Astrocyte of the spinal cord (primary cell): ENCODE data around the gene WFIKKN1.
A peak's percentile ranks its signal among the peaks of the same experiment; 100 is the strongest.

ENCODE experiments used
- DNase-seq: peaks from one replicate; pipeline ENCODE4 v3.0.0; 2011; ENCODE audit warnings: low read depth, low spot score
- H3K4me3 ChIP-seq: 2 replicates; pipeline ENCODE4 v1.5.1; 2011; ENCODE audit warnings: low read depth, mild to moderate bottlenecking, low read length, moderate library complexity
- in situ Hi-C: cut with HindIII; loops from 2 replicates; pipeline ENCODE4 v1.10.0; 2017; ENCODE audit warnings: low sequenced_read_pairs
- TF ChIP-seq, protein P1 (sequence below): IDR thresholded peaks from 2 replicates; pipeline ENCODE4 v1.5.1; 2012; ENCODE audit warnings: low read depth, mild to moderate bottlenecking, low read length, inconsistent platforms

Gene WFIKKN1

GRCh38 chr16:590815-591200 is 40.0 kb upstream of the WFIKKN1 start:
- TF ChIP-seq, protein P1, sequence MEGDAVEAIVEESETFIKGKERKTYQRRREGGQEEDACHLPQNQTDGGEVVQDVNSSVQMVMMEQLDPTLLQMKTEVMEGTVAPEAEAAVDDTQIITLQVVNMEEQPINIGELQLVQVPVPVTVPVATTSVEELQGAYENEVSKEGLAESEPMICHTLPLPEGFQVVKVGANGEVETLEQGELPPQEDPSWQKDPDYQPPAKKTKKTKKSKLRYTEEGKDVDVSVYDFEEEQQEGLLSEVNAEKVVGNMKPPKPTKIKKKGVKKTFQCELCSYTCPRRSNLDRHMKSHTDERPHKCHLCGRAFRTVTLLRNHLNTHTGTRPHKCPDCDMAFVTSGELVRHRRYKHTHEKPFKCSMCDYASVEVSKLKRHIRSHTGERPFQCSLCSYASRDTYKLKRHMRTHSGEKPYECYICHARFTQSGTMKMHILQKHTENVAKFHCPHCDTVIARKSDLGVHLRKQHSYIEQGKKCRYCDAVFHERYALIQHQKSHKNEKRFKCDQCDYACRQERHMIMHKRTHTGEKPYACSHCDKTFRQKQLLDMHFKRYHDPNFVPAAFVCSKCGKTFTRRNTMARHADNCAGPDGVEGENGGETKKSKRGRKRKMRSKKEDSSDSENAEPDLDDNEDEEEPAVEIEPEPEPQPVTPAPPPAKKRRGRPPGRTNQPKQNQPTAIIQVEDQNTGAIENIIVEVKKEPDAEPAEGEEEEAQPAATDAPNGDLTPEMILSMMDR, result no peak
- no peak for DNase-seq
- in situ Hi-C loops, result no loop called here
- peak overlapping the region; percentile 81 for H3K4me3 ChIP-seq

DNA sequence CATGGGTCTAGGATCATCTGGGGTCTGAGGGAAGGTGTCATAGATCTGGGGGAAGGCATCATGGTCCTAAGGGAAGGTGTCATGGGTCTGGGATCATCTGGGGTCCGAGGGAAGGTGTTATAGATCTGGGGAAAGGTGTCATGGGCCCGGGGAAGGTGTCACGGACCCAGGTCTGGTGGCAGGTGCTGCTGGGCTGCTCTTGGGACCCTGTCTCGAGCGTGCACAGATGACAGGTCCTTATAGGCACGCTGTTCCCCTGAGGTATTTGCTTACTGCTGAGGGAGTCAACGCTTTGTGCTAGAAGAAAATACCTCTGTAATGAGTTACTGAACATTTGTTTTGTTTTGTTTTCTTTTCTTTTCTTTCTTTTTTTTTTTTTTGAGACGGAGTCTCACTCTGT is 39.6 kb upstream of the WFIKKN1 start:
- H3K4me3 ChIP-seq, result peak overlapping the region; percentile 81
- in situ Hi-C loops, result no loop called here
- TF ChIP-seq, protein P1, result no peak
- DNase-seq, result no peak

DNA sequence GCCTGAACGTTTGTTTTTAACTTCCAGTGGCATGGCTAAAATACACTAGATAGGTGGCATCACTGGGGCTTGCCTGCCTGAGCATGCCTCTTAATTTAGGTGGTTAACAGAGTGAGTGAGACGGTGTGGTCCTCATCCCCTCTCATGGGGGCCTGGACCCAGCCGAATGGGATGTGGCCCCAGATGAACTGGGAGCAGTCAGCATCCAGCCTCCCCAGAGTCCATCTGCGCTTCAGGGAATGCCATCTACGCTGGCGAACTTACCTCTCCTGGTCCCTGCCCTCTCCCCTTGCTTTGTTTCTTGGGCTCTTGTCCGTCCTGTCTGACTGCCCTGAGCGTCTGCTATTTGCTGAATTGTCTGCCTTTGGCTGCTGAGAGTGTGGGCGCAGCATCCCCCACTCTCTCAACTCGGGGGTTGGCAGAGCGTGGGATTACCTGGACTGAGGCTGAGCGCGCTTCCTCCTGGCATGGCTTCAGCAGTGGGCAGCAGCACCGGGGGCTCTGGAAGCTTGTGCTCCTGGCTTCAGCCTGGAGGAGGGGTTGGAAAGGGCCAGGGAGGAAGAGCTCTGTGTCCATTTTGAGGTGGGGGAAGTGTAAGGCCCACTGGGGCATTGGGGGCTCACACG is 38.8 kb upstream of the WFIKKN1 start:
- TF ChIP-seq, protein P1, result no peak
- in situ Hi-C loops, result no loop called here
- DNase-seq, result no peak

DNA sequence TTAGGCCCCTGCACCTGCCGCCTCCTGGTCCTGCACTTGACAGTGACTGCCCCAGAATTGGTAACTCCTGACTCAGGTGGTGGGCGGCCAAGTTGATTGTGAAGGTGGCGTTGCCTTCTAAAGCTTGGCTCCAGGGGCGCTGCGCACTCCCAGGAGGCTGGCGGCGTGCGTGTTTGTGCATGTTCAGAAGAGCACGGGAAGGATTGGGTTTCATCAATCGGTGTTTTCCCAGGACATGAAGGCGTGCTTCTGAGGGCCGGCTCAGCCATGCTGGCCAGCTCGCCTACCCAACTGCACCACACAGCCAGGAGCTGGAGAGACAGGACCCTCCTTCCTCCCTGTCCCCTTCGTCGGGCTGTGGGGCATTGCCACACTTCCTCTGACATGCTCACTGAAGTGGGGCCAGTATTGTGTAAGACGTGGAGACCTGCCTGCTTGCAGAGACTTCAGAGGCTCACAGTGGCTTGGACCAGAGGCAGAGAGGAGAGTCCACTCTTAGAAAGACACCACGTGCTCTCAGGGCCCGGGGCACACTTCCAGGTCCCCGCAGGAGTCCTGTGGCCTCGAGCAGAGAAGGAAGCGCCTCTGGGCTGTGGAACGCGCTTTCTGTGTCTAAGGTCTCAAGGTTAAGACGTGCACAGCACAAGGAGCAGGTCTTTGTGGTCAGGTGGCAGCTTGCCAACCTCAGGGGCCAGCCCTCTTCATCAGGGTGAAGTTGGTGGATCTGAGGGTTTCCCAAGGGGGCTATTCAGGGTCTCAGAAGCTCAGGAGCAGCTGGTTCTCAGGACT is 38.1 kb upstream of the WFIKKN1 start:
- in situ Hi-C loops, result no loop called here
- no peak for DNase-seq
- TF ChIP-seq, protein P1, result no peak
- no peak overlapping the region for H3K4me3 ChIP-seq

More for the DNA sequence above, 38.8 kb upstream of the WFIKKN1 start:
- no peak overlapping the region for H3K4me3 ChIP-seq

DNA sequence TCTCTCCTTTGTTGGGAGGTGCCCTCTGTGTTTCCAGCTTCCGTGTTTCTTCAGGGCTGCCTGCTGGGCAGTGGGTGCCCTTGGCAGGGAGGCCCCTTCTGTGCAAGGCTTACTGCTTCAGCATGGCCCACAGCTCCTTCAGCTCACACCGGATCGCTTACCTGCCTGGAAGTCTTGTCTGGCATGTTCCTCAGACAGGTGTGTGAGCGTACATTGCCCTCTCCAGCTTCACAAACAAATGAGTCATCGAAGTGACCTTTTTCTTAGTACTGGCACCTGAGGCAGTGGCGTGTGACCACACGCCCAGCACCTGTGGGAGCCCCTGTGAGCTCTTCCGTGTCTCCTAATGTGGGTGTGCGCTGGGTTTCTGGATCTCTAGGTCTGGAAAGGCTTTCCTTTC is 37.4 kb upstream of the WFIKKN1 start:
- no peak overlapping the region for H3K4me3 ChIP-seq
- TF ChIP-seq, protein P1, result no peak
- in situ Hi-C loops, result no loop called here
- no peak for DNase-seq

DNA sequence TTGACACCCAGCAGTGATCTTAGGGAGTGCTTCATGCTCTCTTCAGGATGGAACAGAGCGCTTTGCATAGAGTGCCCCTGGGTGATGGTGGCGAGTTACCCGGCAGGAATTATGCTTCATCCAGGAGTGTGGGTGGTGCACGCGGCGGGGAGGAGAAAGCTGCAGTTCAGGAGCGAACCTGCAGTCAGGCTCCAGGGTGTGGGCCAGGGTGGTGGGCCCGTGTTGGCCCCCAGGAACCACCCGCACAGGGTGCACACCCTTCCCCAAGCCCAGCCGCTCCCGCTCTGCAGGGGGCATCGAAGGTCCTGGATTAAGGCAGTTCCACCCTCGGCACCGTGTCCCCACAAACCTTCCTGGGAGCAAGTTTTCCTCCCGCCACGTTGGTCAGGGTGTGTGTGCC is 37.0 kb upstream of the WFIKKN1 start:
- DNase-seq, result no peak
- H3K4me3 ChIP-seq, result no peak overlapping the region
- TF ChIP-seq, protein P1, result no peak
- in situ Hi-C loops, result no loop called here
